Stimulated activated naive CD8-positive, alpha-beta T cell treated with anti-CD3 and anti-CD28 coated beads, Interleukin-15, amount 100 ng/mL, for 72 hours (primary cell): ENCODE data around the gene DACH1.
"Not testable (repeated sequence)": the region's sequence is repeated elsewhere in the genome, so short reads cannot be mapped to it uniquely, and the experiment has no call there.

Experiments
- ATAC-seq: fragments of 150-1000 bp; cut with Tn5 transposase; 2 replicates; pipeline ENCODE4 v1.10.0; 2021; ENCODE audit warnings: mild to moderate bottlenecking, moderate library complexity
- DNase-seq, 2 donors: peaks; one replicate each; pipeline ENCODE4 v3.0.0; 2021 to 2022
- H3K27ac Mint-ChIP-seq, 2 donors: one replicate each; pipeline ENCODE4 v1.8.0; 2022; ENCODE audit warnings: mild to moderate bottlenecking in 2 of 2, mixed read lengths in 2 of 2, moderate library complexity in 2 of 2
- H3K27me3 Mint-ChIP-seq: one replicate; pipeline ENCODE4 v1.8.0; 2022; ENCODE audit warnings: mixed read lengths
- H3K4me1 Mint-ChIP-seq: one replicate; pipeline ENCODE4 v1.8.0; 2022; ENCODE audit warnings: mild to moderate bottlenecking, mixed read lengths
- H3K4me3 Mint-ChIP-seq, 2 donors: one replicate each; pipeline ENCODE4 v1.8.0; 2022; ENCODE audit warnings: mild to moderate bottlenecking in 2 of 2, mixed read lengths in 2 of 2, moderate library complexity in 1 of 2
- H3K9me3 Mint-ChIP-seq, 2 donors: one replicate each; pipeline ENCODE4 v1.8.0; 2022; ENCODE audit warnings: mixed read lengths in 2 of 2

DACH1 gene

GRCh38 chr13:71858647-71859046 lies 8.4 kb downstream of the DACH1 start:
- Mint-ChIP-seq H3K27me3 (peaks cover 13% of the 10 kb centered on the region), H3K9me3 (no peaks in the 10 kb centered on the region), H3K4me1 (no peaks in the 10 kb centered on the region), H3K27ac (no peak overlapping the region), H3K4me3 (no peak overlapping the region)
- ATAC-seq = no peak
- no peak for DNase-seq

- Mint-ChIP-seq H3K27ac (no peak overlapping the region), H3K4me1 (no peaks in the 10 kb centered on the region), H3K27me3 (no peaks in the 10 kb centered on the region), H3K9me3 (no peaks in the 10 kb centered on the region), H3K4me3 (no peak overlapping the region)
- DNase-seq (no peak), ATAC-seq (no peak)
Measured at GRCh38 chr13:71856548-71857043, 10.4 kb downstream of the DACH1 start.

GRCh38 chr13:71854401-71854800 lies 12.6 kb downstream of the DACH1 start:
- H3K9me3 Mint-ChIP-seq = no peaks in the 10 kb centered on the region
- H3K4me1 Mint-ChIP-seq = no peaks in the 10 kb centered on the region
- H3K27ac Mint-ChIP-seq = no peak overlapping the region

GRCh38 chr13:71853725-71854124 lies 13.3 kb downstream of the DACH1 start:
- H3K4me3 Mint-ChIP-seq = no peak overlapping the region
- H3K4me1 Mint-ChIP-seq = no peaks in the 10 kb centered on the region
- DNase-seq (no peak), ATAC-seq (no peak)
- H3K27me3 Mint-ChIP-seq = peaks cover 4% of the 10 kb centered on the region
- H3K27ac Mint-ChIP-seq = no peak overlapping the region
- no peaks in the 10 kb centered on the region for H3K9me3 Mint-ChIP-seq

More at GRCh38 chr13:71854401-71854800, 12.6 kb downstream of the DACH1 start:
- no peak for DNase-seq
- Mint-ChIP-seq H3K4me3 (no peak overlapping the region), H3K27me3 (no peaks in the 10 kb centered on the region)
- no peak for ATAC-seq

DNA sequence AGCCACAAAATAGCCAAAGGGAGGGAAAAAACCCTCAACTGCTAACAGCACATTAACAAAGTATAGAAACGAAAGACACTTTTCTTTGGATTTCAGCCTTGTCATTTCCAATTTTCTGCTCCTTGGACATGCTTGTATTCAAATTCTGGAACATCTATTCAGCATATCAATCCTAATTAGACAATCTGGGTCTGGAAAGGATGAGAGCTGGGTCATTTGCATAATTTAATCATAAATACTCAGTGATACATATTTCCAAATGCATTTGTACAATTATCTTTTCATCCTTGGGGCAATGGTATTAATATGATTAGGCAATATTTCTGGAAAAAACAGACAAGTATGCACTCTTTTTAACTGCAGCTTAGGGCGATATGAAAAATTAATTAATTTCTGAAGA lies 14.3 kb downstream of the DACH1 start:
- H3K4me3 Mint-ChIP-seq = no peak overlapping the region
- DNase-seq = no peak
- H3K4me1 Mint-ChIP-seq = no peaks in the 10 kb centered on the region
- no peak for ATAC-seq
- no peak overlapping the region for H3K27ac Mint-ChIP-seq
- H3K9me3 Mint-ChIP-seq = no peaks in the 10 kb centered on the region
- H3K27me3 Mint-ChIP-seq = peaks cover 8% of the 10 kb centered on the region

- ATAC-seq (no peak), DNase-seq (no peak)
- no peak overlapping the region for H3K4me3 Mint-ChIP-seq
- H3K27me3 Mint-ChIP-seq = peaks cover 8% of the 10 kb centered on the region
- H3K27ac Mint-ChIP-seq = no peak overlapping the region
- no peaks in the 10 kb centered on the region for H3K4me1 Mint-ChIP-seq
- no peaks in the 10 kb centered on the region for H3K9me3 Mint-ChIP-seq
Measured at GRCh38 chr13:71851498-71852409, 15.2 kb downstream of the DACH1 start.

- H3K4me3 Mint-ChIP-seq = no peak overlapping the region
- no peak for ATAC-seq
- H3K27ac Mint-ChIP-seq = no peak overlapping the region
- H3K4me1 Mint-ChIP-seq = no peaks in the 10 kb centered on the region
- no peak for DNase-seq
- no peaks in the 10 kb centered on the region for H3K27me3 Mint-ChIP-seq
- no peaks in the 10 kb centered on the region for H3K9me3 Mint-ChIP-seq
Measured at GRCh38 chr13:71842003-71842402, 25.0 kb downstream of the DACH1 start.

DNA sequence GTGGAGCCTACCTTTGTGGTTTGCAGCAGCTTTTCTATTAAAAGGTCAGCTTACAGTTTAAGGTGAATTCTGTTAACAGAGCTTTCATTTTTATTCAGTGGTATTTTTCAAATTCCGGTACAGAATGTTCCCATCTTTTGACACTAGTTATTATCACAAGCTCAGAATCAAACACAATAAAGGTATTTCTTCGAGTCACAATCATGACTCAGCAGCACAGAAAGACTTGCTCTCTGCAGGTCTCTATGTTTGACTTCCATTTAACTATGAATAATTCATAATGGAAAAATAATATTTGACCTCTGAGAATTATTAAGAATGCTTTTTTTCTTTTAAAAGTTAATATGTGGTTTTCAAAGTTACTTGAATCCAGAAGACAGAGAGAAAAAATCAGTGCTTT lies 28.2 kb downstream of the DACH1 start:
- DNase-seq (no peak), ATAC-seq (no peak)
- no peak overlapping the region for H3K4me3 Mint-ChIP-seq
- no peaks in the 10 kb centered on the region for H3K4me1 Mint-ChIP-seq
- peaks cover 5 to 7% of the 10 kb centered on the region in 2 donors for H3K9me3 Mint-ChIP-seq
- no peak overlapping the region for H3K27ac Mint-ChIP-seq
- H3K27me3 Mint-ChIP-seq = no peaks in the 10 kb centered on the region

DNA sequence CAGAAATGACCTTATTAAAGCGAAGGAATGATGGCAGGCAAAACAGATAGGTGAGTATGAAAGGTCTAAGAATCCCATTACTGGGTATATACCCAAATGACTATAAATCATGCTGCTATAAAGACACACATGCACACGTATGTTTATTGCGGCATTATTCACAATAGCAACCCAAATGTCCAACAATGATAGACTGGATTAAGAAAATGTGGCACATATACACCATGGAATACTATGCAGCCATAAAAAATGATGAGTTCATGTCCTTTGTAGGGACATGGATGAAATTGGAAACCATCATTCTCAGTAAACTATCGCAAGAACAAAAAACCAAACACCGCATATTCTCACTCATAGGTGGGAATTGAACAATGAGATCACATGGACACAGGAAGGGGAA lies 29.4 kb downstream of the DACH1 start:
- not testable (repeated sequence) for H3K4me3 Mint-ChIP-seq, H3K27ac Mint-ChIP-seq, DNase-seq, H3K9me3 Mint-ChIP-seq, H3K27me3 Mint-ChIP-seq, ATAC-seq, H3K4me1 Mint-ChIP-seq

DNA sequence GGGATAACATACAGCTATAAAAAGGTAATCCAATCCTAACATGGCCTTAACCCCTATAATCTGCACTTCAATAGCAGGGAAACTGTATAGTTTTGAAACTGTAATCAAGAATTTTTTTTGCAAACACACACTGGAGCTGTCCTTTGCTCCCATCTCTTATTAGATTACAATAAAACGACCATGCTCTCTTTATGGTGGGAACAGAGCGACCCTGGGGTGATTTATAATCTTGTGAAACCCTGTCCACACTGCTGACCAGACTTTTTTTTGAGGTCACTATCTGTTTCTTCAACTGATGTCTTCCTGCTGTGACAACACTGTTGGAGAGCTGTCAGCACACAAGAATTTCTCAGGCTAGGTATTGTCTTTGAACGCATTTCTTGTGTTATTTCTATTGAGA lies 35.3 kb downstream of the DACH1 start:
- Mint-ChIP-seq H3K27me3 (no peaks in the 10 kb centered on the region), H3K9me3 (peaks cover 4% of the 10 kb centered on the region in 2 donors), H3K27ac (no peak overlapping the region), H3K4me3 (no peak overlapping the region), H3K4me1 (no peaks in the 10 kb centered on the region)
- ATAC-seq (no peak), DNase-seq (no peak)

DNA sequence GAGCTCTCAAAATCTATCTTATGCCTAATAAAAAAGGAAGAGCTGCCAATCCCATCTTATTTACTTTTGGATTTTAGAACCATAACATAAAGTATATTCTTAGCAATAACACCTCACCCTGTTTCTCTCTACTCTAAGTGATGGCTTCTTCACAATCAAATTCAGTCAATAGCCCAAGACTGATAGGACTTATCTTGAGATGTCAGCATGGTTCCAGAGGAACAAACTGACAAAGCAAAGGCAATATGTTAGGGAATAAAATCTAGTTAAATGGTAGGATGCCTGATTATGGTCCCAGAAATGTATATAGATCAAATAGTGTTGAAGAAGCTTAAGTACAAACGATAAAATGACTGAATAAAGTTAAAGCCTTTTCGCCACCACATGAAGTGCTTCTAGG lies 36.3 kb downstream of the DACH1 start:
- Mint-ChIP-seq H3K4me1 (no peaks in the 10 kb centered on the region), H3K4me3 (no peak overlapping the region), H3K27me3 (no peaks in the 10 kb centered on the region), H3K27ac (no peak overlapping the region), H3K9me3 (no peaks in the 10 kb centered on the region)
- ATAC-seq = no peak
- DNase-seq = no peak

DNA sequence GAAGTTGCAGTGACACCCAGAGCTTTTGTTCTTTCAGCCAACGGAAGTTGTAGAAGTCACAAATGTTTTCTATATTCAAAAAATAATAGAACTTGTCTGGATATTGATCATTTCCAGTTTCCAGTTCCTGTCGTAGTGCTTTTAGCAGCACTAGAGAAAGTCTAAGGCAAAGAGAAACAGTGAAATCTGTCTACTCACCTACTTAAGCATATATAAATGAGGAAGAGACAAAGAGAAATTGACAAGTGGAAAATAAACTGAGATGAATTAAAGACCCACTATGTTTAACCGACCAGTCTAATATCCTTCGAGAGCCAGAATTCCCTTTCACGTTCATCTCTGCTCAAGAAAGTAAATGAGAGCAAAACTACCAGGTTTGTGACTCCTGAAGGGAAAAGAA lies 36.7 kb downstream of the DACH1 start:
- DNase-seq = no peak
- H3K27me3 Mint-ChIP-seq = no peaks in the 10 kb centered on the region
- H3K4me1 Mint-ChIP-seq = no peaks in the 10 kb centered on the region
- no peak for ATAC-seq
- H3K9me3 Mint-ChIP-seq = no peaks in the 10 kb centered on the region
- no peak overlapping the region for H3K4me3 Mint-ChIP-seq
- H3K27ac Mint-ChIP-seq = no peak overlapping the region

DNA sequence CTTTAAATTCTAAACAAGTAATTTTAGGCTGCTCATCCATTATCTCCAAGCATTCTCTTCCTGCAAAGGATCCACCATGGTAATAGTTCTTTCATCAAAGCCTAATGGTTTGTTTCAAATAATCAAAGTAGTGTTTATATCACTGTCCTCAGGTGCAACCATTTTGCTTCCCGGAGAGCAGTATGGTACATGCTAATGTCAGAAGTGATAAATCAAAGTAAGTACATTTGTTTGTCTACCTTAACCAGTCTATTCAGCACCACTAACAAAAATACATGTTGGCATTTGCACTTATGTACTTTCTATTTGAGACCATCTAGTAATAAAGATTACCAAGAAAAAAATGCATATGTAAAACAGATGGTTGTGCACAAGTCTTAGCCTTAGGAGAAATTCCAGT lies 37.5 kb downstream of the DACH1 start:
- no peak for ATAC-seq
- H3K9me3 Mint-ChIP-seq = no peaks in the 10 kb centered on the region
- no peak for DNase-seq
- no peak overlapping the region for H3K27ac Mint-ChIP-seq
- H3K27me3 Mint-ChIP-seq = no peaks in the 10 kb centered on the region
- no peaks in the 10 kb centered on the region for H3K4me1 Mint-ChIP-seq
- H3K4me3 Mint-ChIP-seq = no peak overlapping the region

DNA sequence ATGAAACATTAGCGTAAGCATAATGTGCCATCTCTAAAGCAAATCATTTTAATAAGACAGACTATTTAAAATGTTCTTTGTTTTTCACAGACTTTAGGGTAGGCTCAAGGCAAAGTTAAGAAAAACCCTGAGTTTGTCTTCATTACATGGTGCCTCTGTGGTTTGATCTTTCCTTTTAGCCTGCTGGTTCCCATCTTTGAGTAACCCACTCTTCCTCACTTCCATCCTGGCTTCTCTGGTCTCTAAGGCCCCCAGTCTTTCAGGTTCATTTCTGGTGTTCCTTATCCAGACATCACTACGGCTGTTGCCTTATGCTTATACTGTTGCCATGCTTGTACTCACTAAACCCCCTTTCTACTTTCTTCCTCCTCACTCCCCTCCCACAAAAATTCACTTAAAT lies 38.4 kb downstream of the DACH1 start:
- Mint-ChIP-seq H3K27me3 (no peaks in the 10 kb centered on the region), H3K9me3 (no peaks in the 10 kb centered on the region), H3K4me1 (no peaks in the 10 kb centered on the region), H3K27ac (no peak overlapping the region), H3K4me3 (no peak overlapping the region)
- no peak for DNase-seq
- no peak for ATAC-seq

DNA sequence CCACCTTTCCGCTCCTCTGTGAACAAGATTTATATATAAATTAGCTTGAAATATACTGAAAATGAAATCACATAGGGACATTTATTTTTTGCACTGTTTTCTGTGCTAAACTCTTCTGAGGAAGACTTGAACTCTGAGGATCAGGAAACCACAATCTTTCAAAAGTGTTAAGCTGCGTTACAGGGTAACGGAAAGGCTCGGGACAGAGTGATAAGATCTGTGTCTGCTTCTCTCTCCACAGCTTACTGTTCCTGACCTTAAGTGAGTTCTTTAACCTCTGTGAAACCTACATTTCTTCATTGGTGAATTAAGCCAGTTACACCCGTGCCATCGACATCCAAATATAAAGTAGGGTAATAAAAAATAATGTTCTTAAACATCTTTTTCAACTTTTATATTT lies 38.9 kb downstream of the DACH1 start:
- Mint-ChIP-seq H3K27ac (no peak overlapping the region), H3K9me3 (no peaks in the 10 kb centered on the region), H3K27me3 (no peaks in the 10 kb centered on the region), H3K4me1 (no peaks in the 10 kb centered on the region), H3K4me3 (no peak overlapping the region)
- ATAC-seq = no peak
- DNase-seq = no peak

DNA sequence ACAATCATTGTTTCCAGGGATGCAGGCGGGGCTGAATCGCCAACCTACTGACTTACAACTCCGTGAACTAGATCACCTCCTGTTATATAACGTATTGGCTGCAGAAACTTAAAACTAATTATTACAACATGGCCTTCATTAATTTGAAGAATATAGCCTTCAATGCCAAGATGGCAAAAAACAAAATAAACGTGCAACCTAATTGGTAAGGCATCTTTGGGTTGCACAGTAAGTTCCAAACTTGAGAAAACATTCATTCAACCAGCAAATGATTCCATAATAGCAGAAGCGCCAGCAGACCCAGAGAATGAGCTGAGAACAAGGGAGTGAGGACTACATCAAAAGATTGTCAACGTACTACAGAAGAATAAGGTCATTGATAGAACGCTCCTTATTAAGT lies 39.8 kb downstream of the DACH1 start:
- H3K9me3 Mint-ChIP-seq = no peaks in the 10 kb centered on the region
- DNase-seq = no peak
- H3K27ac Mint-ChIP-seq = no peak overlapping the region

DNA sequence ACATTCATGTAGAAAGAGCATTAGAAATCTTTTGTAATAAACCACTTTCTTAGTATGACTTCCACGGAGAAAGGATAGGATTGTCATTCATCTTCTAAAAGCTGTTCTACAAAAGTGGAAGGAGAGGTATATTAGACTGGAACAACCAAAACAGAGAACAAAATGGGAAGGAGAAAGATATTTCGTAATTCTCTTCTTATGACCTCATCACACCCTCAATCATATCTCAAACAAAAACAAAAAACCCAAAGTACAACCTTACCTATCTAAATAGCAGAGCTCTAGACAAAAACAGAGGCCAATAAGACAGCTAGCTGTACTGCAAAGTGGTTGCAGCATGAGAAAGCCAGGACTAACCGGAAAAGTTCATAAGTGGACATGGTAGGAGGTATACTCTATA lies 46.3 kb downstream of the DACH1 start:
- Mint-ChIP-seq H3K4me3 (no peak overlapping the region), H3K9me3 (no peaks in the 10 kb centered on the region), H3K27me3 (no peaks in the 10 kb centered on the region), H3K27ac (no peak overlapping the region), H3K4me1 (no peaks in the 10 kb centered on the region)
- DNase-seq = no peak
- ATAC-seq = no peak

More for the DNA sequence above, 39.8 kb downstream of the DACH1 start:
- H3K4me3 Mint-ChIP-seq = no peak overlapping the region
- no peaks in the 10 kb centered on the region for H3K27me3 Mint-ChIP-seq
- no peaks in the 10 kb centered on the region for H3K4me1 Mint-ChIP-seq
- no peak for ATAC-seq
